GM19452 (cell line): ENCODE results near the gene LILRB5.
"Not testable (repeated sequence)": the region's sequence is repeated elsewhere in the genome, so short reads cannot be mapped to it uniquely, and the experiment has no call there.

Experiments
- ATAC-seq: cut with Tn5 transposase; IDR thresholded peaks from one replicate; pipeline ENCODE4 v1.9.1; 2021; ENCODE audit not compliant: unreplicated experiment

LILRB5 gene

DNA sequence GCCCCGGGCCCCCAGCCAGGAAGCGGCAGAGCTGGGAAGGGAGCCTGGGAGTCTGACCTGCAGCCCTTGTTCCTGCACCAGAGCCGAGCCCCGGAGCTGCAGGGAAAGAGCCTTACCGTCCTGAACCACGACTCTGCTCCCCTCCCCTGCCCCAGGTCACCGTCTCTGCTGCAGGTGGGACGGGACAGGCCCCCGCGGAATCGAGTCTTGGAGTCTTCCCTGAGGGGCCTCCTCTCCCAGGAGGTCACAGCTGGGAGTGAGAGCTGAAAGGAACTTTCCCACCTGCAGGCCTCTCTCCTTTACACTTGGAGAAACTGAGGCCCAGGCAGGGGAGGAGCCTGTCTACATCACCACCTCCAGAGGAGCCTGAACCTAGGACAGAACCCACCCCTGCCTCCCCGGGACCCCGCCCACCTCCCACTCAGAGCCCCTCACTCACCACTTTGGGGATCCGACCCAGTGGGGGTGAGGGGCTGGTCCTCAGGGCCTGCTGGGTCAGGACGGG is 20.1 kb upstream of the LILRB5 start:
- ATAC-seq = not testable (repeated sequence)

DNA sequence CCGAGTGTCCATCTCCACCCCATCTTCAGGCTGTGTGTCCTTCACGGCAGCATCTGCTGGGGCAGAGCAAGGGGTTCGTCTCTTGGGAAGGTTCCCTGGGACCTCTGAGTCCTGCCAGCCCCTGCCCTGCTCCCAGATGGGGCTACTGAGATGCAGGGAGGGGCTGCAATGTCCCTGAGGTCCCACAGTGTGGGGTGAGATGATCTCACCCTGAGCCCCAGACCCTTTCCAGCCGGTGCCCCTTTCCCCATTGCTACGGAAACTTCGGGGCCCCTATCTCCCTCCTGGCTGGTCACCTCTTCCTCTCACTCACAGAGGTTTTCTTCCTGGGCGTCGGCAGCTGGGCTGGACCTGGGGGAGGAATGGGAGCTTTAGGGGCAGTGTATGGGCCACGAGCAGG is 18.9 kb upstream of the LILRB5 start:
- ATAC-seq = no peak

DNA sequence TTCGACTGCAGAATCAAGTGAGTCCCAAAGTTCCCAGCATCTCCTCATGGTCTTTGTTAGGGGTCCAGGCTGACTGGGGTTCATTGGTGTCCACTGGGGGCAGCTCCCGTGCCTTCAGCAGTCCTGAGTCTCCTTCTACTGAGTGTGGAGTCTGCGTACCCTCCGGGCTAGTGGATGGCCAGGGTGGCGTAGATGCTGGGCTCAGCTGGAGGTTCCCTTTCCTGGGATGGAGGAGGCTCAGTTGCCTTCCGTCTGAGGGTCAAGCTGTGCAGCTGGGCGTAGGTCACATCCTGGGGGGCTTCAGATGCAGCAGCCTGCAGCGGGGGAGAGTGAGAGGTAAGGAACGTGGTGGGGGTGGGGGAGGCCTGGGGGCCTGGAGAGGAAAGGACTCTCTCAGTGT is 17.4 kb upstream of the LILRB5 start:
- not testable (repeated sequence) for ATAC-seq

DNA sequence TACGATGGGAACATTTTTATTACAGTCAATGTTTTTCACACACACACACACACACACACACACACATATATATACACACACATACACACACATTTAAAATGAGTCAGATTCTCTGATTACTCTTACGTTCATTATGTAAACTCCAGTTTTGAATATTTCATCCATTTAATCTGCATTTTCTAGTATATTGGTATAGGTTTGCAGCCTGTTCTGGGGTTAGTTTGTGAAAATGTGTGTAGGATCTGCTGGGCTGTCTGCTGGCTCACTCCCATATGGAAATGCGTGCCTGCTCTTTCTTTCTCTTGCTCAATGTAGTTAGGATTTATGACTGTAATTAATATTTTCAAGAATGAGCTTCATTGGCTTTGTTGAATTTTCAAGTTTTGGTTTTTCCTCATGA is 16.7 kb upstream of the LILRB5 start:
- no peak for ATAC-seq

DNA sequence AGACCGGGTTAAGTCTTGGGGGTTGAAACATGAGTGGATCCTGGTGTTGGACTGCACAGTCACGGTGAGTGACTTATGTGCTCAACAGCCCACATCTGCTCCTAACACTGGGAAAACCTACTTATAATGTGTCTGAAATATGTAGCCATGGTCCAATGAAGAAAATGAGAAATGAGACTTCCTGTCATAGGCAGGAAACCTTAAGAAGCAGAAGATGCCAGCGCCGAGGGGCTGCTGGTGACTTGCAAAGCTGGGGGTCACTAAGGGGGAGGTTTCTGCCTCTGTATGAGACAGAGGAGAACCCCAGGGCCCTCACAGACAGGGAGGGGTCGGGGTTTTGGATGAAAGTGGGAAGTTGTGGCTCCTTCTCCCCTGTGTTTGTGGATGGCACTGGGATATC is 15.1 kb upstream of the LILRB5 start:
- not testable (repeated sequence) for ATAC-seq

DNA sequence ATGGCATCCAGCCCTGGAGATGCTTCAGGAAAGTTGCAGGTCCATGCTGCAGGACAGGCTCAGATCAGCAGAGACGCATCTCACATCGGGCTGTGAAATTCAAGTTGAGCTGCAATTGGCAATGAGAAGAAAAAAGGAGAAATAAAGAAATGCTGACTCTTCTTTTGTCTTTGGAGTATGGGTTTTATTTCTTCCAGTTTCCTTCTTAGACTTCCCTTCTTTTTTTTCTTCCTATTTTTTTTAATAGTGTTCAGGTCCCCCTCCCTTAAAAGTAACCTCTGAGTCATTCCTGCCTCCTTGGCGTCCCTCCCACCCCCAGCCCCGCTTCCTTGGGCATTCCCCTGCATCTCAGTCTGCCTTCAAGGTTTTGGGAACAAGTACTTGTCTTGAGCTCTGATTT is 14.5 kb upstream of the LILRB5 start:
- ATAC-seq = not testable (repeated sequence)

DNA sequence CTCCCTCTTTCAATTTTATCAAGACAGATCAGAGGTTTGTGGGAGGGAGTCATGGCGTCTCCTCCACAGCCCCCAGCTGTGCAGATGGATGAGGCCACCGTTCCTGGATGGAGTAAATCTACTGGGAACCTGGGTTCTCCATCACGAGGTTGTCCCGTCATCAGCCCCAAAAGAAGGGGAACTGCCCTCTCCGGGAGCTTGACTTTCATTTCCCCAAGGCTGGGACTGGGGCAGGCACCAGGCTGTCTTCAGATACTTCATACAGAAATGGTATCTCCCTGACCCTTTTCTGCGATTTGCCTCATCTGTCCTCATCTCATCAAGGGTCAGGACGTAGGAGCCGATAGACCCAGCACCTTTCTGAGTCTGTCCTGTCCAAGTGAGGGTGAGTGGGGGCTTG is 14.0 kb upstream of the LILRB5 start:
- no peak for ATAC-seq

DNA sequence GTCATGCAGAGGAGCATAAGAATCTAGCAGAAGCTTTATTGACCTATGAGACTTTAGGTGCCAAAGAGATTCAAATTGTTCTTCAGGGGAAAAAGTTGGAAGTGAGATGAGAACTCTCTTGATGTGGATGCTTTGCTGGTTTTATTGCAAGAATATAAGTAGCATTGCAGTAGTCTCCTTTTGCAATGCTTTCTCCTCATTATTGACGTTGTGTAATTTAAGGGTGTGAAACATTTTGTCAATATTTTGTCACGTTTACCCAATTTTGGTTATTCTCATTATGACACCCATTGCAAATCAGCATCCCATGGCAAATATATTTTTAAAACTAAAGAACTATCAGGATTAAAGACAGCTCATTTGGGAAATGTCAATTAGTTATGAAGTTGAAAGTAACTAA is 11.9 kb upstream of the LILRB5 start:
- ATAC-seq = no peak

DNA sequence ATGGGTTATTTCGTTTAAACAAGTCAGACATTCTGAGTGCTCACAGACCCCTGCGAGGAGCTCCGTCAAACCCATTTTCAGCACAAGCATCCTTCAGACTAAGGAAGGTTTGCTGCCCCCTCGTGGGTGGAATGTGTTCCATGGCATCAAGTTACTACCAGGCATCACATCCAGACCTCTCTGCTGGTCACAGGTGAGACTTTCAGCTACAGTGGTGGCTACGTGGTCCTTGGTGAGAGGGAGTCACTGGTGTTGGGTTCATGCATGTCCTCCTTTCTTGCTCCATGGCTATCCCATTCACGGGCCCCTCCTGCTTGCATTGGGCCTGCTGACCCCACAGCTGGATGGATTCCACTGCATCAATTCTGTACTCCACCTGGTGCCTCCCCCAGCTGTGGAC is 9.1 kb upstream of the LILRB5 start:
- no peak for ATAC-seq

DNA sequence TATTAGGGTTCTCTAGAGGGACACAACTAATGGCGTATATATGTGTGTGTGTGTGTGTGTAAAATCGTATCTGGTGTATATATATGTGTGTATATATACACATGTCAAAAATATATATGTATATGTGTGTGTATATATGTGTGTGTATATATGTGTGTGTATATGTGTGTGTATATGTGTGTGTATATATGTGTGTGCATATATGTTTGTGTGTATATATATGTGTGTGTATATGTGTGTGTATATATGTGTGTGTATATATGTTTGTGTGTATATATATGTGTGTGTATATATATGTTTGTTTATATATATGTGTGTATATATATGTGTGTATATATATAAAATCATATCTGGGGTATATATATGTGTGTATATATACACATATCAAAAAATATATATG is 5.4 kb upstream of the LILRB5 start:
- no peak for ATAC-seq

DNA sequence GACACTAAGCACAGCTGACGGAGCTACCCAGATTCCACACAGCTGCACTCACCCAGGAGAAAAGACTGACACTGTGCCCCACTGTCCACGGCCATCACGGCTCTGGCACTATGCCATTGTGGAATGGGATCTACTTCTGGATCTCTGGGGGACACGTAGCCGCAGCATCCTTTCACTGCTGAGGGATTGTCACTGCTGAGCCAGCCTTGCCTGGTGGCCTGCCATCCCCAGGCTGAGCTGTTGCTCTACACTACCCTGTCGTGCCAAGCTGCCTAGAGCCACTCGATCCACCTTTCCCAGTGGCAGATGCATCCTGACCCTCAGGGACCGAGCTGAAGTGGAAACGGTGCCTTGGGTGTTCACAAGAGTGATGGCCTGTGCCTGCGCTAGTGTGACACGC is 5.0 kb upstream of the LILRB5 start:
- ATAC-seq = no peak

DNA sequence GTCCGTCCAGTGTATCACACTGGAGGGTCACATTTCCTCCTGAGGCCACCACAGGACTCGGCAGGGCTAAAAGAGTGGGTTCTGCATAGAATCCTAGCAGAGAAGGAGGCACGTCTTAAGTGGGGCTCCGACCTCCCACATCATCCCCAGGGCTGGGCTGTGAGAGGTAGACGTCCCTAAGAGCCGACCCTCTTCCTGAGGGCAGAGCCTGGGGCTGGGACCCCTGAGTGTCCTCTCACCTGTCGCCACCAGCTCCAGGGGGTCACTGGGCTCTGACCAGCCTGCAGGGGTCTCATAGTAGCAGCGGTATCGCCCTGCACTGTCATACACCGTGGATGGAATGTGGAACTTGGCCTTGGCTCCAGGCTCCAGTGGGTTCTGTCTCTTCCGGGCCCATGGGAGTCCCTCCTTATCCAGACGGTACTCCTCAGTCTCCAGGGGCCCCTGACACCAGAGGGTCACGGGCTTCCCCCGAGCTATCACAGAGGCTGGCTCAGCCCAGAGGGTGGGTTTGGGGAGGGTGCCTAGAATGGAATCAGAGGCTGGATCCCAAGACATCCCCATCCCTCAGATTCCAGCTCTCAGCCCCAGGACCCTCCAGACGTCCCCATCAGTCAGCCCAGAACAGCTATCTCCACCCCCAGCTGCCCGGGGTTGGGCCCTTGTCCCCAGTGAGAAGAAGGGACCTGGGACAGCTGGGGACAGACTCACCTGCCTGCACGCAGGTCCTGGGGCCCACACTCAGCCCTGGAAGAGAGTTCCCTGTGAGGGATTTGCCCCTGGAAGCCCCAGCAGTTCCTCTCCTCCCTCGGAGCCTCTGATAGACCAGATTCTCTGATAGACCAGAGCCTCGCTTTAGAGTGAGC is 590 bp downstream of the LILRB5 start:
- no peak for ATAC-seq

DNA sequence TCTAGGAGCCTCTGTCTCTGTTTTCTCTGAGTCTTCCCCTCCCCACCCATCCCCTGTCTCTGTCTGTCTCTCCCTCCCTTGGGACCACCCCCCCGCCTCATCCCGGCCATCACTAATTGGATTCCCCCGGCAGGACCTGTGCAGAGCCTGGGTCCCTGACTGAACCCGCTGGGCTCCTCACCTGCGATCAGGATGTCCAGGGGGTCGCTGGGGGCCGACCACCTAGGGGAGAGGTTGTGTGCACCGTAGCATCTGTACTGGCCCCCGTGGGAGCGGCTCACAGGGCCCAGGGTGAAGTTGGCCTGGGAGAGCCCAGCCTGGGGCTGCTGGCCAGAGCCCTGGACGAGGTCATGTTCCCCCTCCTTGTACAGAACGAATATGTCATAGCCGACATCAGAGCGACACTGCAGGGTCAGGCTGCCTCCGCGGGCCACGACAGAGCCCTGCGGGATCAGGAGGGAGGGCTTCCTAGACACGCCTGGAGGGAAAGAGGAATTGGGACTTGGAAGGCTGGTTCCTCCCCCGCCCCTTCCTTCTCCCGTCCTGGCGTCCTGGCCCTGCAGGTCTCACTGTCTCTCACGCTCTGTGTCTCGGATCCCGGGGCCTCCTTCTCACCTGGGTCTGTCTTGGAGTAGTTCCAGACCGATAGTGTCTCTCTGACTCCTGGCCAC is 1.8 kb downstream of the LILRB5 start:
- ATAC-seq = no peak

DNA sequence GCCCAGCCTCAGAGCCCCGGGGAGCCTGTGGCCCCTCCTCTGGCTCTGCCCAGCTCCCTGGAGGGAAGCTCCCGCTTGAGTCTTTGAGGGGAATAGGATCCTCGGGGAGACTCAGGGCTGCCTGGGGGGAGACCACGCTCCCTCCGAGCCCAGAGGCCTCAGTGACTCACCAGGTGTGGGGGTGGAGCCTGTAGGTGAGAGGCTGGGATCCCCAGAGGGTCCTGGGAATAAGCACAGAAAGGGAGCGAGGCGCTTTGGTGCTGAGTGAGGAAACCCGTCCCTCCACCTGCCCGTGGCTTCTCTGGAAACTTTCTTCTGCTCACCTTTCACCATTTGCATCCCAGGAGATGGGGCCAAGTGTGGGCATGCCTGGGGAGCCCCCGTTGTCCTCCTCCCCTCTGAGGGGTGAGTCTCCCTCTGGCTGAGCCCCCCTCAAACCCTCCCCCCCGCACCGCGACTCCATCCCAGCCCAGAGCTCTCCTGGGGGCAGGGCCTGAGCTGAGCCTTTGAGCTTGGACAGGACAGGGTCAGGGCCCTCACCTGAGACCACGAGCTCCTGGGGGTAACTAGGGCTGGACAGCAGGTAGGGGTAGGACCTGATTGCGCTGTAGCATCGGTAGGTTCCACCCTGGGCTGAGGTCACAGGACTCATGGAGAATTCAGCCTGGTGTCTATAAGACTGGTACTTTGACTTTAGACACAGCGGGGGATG is 2.7 kb downstream of the LILRB5 start:
- ATAC-seq = no peak

DNA sequence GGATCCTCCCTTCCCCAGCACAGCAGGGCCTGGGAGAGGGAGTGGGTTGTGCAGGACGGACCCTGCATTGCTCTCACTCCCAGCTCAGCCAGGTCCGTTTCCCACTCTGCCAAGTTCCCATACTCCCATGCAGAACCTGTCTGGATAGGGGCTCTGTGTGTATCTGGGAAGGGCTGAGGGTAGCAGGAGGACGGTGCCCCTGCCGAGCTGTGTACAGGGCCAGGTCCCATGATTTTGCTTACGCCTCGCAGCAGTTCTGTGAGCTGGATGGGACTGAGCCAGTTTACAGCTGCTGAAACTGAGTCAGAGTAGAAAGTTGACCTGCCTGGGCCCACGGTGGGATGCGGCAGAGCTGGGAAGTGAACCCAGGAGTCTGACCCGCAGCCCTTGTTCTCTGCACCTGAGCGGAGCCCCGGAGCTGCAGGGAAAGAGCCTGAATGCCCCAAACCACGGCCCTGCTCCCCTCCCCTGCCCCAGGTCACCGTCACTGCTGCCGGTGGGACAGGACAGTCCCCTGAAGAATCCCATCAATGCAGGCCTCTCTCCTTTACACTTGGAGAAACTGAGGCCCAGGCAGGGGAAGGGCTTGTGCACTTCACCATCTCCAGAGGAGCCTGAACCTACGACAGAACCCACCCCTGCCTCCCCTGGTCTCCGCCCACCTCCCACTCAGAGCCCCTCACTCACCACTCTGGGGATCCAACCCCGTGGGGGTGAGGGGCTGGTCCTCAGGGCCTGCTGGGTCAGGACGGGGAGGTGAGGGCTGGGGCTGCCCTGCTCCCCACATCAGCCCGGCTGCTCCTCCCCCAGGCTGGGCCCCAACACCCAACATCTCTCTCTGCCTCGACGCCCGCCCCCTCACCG is 3.5 kb downstream of the LILRB5 start:
- no peak for ATAC-seq

DNA sequence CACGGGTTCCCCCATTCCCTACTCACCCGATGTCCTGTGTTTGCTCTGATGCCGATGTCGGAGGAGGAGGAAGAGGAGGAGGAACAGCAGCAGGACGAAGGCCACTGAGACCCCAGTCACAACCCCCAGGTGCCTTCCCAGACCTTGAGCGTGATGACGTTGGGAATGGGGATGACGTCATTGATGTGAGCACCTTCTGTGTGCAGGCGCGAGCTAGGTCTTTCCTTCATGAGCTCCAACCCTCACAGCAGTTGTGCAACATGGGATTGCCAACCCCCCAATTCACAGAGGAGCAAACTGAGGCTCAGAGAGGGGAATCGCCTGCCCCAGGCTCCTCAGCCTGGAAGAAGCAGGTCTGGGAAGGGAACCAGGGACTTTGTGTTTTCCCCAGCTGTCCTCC is 4.2 kb downstream of the LILRB5 start:
- no peak for ATAC-seq

DNA sequence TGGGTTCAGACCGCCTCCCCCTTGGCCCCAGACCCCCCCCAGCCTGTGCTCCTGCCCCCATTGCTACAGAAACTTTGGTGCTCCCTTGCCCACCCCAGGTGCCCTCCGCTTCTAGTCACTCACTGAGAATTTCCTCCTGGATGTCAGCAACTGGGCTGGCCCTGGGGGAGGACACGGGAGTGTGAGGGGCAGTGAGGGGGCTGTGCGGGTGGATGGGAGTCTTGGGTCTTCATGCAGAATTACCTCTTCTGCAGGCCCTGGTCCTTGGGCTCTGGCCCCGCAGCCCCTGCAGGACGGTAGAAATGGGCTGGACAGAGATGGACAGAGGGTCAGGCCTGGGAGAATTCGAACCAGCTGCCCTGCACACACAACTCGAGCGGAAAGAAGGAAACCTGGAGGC is 4.8 kb downstream of the LILRB5 start:
- no peak for ATAC-seq

DNA sequence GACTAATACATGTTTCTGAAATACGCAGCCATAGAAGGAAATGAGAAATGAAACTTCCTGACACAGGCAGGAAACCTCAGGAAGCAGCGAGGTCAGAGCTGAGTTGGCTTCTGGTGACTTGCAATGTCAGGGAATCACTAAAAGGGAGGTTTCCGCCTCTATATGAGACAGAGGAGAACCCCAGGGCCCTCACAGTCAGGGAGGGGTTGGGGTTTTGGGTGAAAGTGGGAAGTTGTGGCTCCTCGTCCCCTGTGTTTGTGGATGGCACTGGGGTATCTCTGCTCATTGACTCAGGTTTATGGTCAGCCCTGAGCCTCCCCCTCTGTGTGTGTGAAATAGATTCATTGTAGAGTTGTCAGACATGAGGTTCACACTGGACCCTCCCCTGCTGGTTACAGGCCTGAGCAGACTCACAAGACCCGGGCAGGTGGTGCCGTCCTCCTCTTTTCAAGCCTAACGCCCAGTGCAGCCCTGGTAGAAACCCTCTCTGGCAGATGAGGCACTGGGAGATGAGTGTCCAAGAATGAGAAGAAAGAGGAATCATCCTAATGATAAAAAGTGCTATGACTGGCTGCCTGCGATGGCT is 9.0 kb downstream of the LILRB5 start:
- ATAC-seq = no peak

DNA sequence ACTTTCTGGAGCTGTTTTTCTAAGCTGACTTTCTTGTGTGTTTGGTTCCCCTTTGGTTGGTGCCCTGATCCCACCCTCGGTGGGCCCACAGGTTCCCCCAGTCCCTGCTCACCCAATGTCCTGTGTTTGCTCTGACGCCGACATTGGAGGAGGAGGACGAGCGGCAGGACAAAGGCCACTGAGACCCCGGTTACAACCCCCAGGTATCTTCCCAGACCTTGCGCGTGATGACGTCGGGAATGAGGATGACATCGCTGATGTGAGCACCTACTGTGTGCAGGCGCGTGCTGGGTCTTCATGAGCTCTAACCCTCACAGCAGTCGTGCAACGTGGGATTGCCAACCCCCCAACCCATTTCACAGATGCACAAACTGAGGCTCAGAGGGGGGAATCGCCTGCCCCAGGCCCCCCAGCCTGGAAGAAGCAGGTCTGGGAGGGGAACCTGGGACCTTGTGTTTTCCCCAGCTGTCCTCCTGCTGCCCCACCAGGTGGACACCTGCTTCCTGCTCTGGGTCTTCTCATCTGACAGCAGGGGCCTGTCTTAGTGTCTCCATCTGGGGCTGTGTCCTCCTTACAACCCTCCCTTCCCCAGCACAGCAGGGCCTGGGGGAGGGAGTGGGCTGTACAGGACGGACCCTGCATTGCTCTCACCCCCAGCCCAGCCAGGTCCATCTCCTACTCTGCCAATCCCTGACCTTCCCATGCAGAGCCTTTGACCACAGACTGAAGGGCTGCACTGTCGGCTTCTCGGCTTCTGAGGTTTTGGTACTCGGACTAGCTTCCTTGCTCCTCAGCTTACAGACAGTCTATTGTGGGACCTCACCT is 9.8 kb downstream of the LILRB5 start:
- no peak for ATAC-seq

DNA sequence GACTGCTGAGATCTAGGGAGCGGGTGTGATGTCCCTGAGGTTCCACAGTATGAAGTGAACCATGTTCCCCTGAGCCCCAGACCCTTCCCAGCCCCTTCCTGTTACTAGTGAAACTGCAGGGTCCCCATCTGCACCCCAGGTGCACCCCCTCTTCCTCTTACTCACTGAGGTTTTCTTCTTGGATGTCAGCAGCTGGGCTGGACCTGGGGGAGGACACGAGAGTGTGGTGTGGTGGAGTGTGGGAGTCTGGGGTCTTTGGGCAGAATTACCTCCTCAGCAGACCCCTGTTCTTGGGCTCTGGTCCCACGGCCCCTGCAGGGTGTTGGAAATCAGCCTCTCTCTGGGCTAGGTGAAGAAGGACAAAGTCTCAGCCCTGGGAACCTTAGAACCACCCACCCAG is 11.1 kb downstream of the LILRB5 start:
- no peak for ATAC-seq
